Smooth muscle cell (in vitro differentiated cells): ENCODE results near the gene PDLIM4. TPM values are rescaled to one million over a fixed set of nuclear protein-coding genes. Genes with fewer than 3 reads are reported as not detected.
A peak's percentile ranks its signal among the peaks of the same experiment; 100 is the strongest.

Source experiments
- DNase-seq: peaks from one replicate; lab custom pipeline; 2025; ENCODE audit not compliant: unreplicated experiment; lab: John Stamatoyannopoulos, UW
- H2AFZ ChIP-seq: fragments of 200-600 bp; sonication (generic); 2 replicates; pipeline ENCODE4 v1.6.0; 2016; ENCODE audit warnings: antibody characterized with exemption, low read depth, mild to moderate bottlenecking
- H3F3A ChIP-seq: fragments of 200-600 bp; sonication (generic); 2 replicates; pipeline ENCODE4 v1.6.0; 2017; ENCODE audit warnings: antibody characterized with exemption, low read depth
- H3K27ac ChIP-seq: fragments of 200-600 bp; sonication (generic); 2 replicates; pipeline ENCODE4 v1.5.1; 2016; ENCODE audit warnings: low read depth, mild to moderate bottlenecking
- H3K27me3 ChIP-seq: fragments of 200-600 bp; sonication (generic); 2 replicates; pipeline ENCODE4 v1.6.1; 2016; ENCODE audit warnings: low read depth, mild to moderate bottlenecking
- H3K36me3 ChIP-seq: fragments of 200-600 bp; sonication (generic); 2 replicates; pipeline ENCODE4 v1.5.1; 2016; ENCODE audit warnings: low read depth
- H3K4me1 ChIP-seq: fragments of 200-600 bp; sonication (generic); 2 replicates; pipeline ENCODE4 v1.5.1; 2016; ENCODE audit warnings: low read depth
- H3K4me2 ChIP-seq: fragments of 200-600 bp; sonication (generic); 2 replicates; pipeline ENCODE4 v1.6.0; 2016; ENCODE audit warnings: mild to moderate bottlenecking
- H3K4me3 ChIP-seq: fragments of 200-600 bp; sonication (generic); 2 replicates; pipeline ENCODE4 v1.5.1; 2016; ENCODE audit warnings: mild to moderate bottlenecking
- H3K79me2 ChIP-seq: fragments of 200-600 bp; sonication (generic); 2 replicates; pipeline ENCODE4 v1.6.0; 2016; ENCODE audit warnings: low read depth, mild to moderate bottlenecking
- H3K9ac ChIP-seq: fragments of 200-600 bp; sonication (generic); 2 replicates; pipeline ENCODE4 v1.6.0; 2016; ENCODE audit warnings: low read depth
- H3K9me3 ChIP-seq: fragments of 200-600 bp; sonication (generic); replicated peaks from 2 replicates; pipeline ENCODE4 v1.5.1; 2016; ENCODE audit warnings: low read depth
- H4K20me1 ChIP-seq: fragments of 200-600 bp; sonication (generic); 2 replicates; pipeline ENCODE4 v1.6.0; 2016; ENCODE audit warnings: low read depth
- WGBS: methylation state at CpG from one replicate; pipeline ENCODE4 v1.1.7; 2016; ENCODE audit warnings: low lambda C conversion rate; 5-methylcytosine and 5-hydroxymethylcytosine counted together
- polyA plus RNA-seq: library from polyadenylated mRNA; unstranded; fragments of >200 nt; fragmentation: Nextera tagmentation; extraction: Ambion mirVana; gene quantifications from 2 replicates; pipeline ENCODE4 v1.2.1, GENCODE V29; 2016
- total RNA-seq: library from RNA; depleted of rRNA; stranded (reverse); fragments of >200 nt; gene quantifications from 2 replicates; pipeline ENCODE4 v1.2.3, GENCODE V29; 2014
- TF ChIP-seq, protein P1 (sequence below): fragments of 200-600 bp; sonication (generic); IDR thresholded peaks from 2 replicates; pipeline ENCODE4 v1.5.1; 2017; ENCODE audit warnings: borderline replicate concordance, mild to moderate bottlenecking, antibody characterized with exemption; ENCODE audit not compliant: insufficient read depth, poor library complexity, severe bottlenecking

PDLIM4 gene
- total and polyA plus RNA-seq, 2 experiments from 2014 or later = 93.8 to 275 TPM

DNA sequence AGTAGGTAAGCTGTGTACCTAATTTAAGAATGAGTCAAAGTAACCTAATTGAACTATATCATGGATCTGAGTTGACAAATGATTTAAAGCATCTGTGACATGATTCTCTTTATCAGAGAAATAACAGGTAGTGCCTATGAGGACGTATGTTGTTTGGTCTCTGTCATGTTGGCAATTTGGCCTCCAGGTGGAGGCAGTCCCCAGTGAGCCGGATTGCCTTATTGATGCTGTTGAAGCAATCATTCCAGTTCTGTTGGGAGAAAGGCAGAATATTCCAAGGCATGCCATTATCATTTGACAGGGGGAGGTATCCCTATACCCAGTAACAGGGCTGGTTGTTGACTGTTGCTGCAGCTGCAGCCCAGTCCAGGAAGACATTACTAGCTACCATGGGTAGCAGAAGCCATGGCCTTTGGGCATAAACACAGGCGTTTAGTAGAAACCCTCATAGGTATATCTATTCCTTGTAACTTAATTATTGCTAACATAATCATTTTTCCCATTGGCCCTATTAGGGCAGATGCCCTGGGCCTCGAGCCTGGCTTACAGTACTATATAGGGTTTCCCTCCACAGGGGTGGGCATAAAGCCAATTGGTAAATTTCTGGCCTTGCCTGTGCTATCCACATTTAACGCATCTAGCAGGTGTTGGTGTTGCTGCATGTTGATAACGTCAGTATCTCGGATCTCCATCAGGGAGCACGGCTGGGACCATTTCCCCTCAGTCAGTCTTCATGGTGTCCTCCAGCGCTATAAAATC lies 24.5 kb downstream of the PDLIM4 start:
- WGBS = 92% methylated on average over 9 of the region's 9 CpGs
- H3K4me1 ChIP-seq = no peaks in the 10 kb centered on the region
- TF ChIP-seq, protein P1, sequence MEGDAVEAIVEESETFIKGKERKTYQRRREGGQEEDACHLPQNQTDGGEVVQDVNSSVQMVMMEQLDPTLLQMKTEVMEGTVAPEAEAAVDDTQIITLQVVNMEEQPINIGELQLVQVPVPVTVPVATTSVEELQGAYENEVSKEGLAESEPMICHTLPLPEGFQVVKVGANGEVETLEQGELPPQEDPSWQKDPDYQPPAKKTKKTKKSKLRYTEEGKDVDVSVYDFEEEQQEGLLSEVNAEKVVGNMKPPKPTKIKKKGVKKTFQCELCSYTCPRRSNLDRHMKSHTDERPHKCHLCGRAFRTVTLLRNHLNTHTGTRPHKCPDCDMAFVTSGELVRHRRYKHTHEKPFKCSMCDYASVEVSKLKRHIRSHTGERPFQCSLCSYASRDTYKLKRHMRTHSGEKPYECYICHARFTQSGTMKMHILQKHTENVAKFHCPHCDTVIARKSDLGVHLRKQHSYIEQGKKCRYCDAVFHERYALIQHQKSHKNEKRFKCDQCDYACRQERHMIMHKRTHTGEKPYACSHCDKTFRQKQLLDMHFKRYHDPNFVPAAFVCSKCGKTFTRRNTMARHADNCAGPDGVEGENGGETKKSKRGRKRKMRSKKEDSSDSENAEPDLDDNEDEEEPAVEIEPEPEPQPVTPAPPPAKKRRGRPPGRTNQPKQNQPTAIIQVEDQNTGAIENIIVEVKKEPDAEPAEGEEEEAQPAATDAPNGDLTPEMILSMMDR = no peak
- no peak for DNase-seq
- no peak overlapping the region for H3K9ac ChIP-seq
- no peak overlapping the region for H3K4me3 ChIP-seq
- no peaks in the 10 kb centered on the region for H4K20me1 ChIP-seq
- H2AFZ ChIP-seq = no peak overlapping the region
- H3K4me2 ChIP-seq = no peak overlapping the region
- no peak overlapping the region for H3K27ac ChIP-seq
- no peaks in the 10 kb centered on the region for H3K36me3 ChIP-seq
- H3K27me3 ChIP-seq = no peaks in the 10 kb centered on the region
- no peaks in the 10 kb centered on the region for H3K79me2 ChIP-seq
- no peaks in the 10 kb centered on the region for H3F3A ChIP-seq
- no peaks in the 10 kb centered on the region for H3K9me3 ChIP-seq

DNA sequence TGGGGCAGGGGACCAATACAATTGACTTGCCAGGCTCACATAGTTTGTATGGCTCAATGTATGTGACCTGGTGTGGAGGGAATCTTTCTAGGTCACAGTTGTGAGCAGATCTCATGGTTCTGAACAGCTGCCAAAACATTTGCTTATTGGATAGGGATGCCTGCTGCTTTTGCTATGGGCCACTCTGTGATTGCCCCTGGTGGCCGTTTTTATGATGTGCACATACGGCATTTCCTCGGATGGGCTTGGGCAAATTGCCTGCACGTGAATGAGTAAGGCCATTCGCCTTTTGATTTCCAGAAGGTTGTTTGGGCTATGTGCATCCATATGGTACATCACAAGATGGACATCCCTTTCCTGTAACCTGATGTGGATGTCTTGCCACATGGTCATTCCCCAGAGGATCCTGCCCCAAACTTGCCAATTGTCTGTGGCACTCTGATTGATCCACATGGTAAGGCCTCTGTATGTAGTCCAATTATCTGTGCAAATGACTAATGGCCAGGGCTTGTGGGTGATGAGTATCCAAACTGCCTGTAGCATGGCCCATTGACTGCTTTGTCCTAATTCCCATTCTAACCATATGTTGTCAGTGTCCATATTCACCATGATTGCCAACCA lies 26.0 kb downstream of the PDLIM4 start:
- H3K27ac ChIP-seq = no peak overlapping the region
- 59% methylated on average over 5 of the region's 5 CpGs for WGBS
- no peaks in the 10 kb centered on the region for H3K36me3 ChIP-seq
- no peaks in the 10 kb centered on the region for H3K79me2 ChIP-seq
- no peak overlapping the region for H3K4me2 ChIP-seq
- DNase-seq = no peak
- no peaks in the 10 kb centered on the region for H3K4me1 ChIP-seq
- no peaks in the 10 kb centered on the region for H3K27me3 ChIP-seq
- no peaks in the 10 kb centered on the region for H3F3A ChIP-seq
- H3K9ac ChIP-seq = no peak overlapping the region
- H3K9me3 ChIP-seq = no peaks in the 10 kb centered on the region
- no peak overlapping the region for H2AFZ ChIP-seq
- no peaks in the 10 kb centered on the region for H4K20me1 ChIP-seq
- no peak overlapping the region for H3K4me3 ChIP-seq
- TF ChIP-seq, protein P1 = peak; percentile 36

- 76% methylated on average over 3 of the region's 3 CpGs for WGBS
- DNase-seq = no peak
- TF ChIP-seq, protein P1 = no peak
- Histone ChIP-seq H2AFZ (no peak overlapping the region), H3K36me3 (no peaks in the 10 kb centered on the region), H3K79me2 (no peaks in the 10 kb centered on the region), H3K4me3 (no peak overlapping the region), H3K9ac (no peak overlapping the region), H3K4me1 (peaks cover 6% of the 10 kb centered on the region), H4K20me1 (no peaks in the 10 kb centered on the region), H3F3A (peaks cover 6% of the 10 kb centered on the region), H3K9me3 (no peaks in the 10 kb centered on the region), H3K27ac (no peak overlapping the region), H3K27me3 (no peaks in the 10 kb centered on the region), H3K4me2 (no peak overlapping the region)
Observed at GRCh38 chr5:132289097-132289496, 31.6 kb downstream of the PDLIM4 start.
